HG03103 (cell line): ENCODE data around the gene ACTR5.

Experiments
- ATAC-seq: cut with Tn5 transposase; IDR thresholded peaks from one replicate; pipeline ENCODE4 v1.9.1; 2021; ENCODE audit warnings: low read depth; ENCODE audit not compliant: unreplicated experiment

Gene ACTR5

GRCh38 chr20:38728911-38729642, 19.2 kb upstream of the ACTR5 start:
- ATAC-seq, result no peak

- ATAC-seq, result no peak
These were observed 18.5 kb upstream of the ACTR5 start for GRCh38 chr20:38729767-38730166.

- no peak for ATAC-seq
These were observed 17.9 kb upstream of the ACTR5 start for GRCh38 chr20:38730167-38730988.

- ATAC-seq, result no peak
These were observed 17.1 kb upstream of the ACTR5 start for GRCh38 chr20:38730989-38731737.

- no peak for ATAC-seq
These were observed 16.5 kb upstream of the ACTR5 start for GRCh38 chr20:38731738-38732113.

- no peak for ATAC-seq
These were observed 15.3 kb upstream of the ACTR5 start for GRCh38 chr20:38732981-38733380.

GRCh38 chr20:38735172-38735571, 13.1 kb upstream of the ACTR5 start:
- no peak for ATAC-seq

- no peak for ATAC-seq
These were observed 10.4 kb upstream of the ACTR5 start for GRCh38 chr20:38737887-38738286.

GRCh38 chr20:38745757-38746156, 2.5 kb upstream of the ACTR5 start:
- no peak for ATAC-seq

GRCh38 chr20:38747495-38748096, 664 bp upstream of the ACTR5 start:
- no peak for ATAC-seq

GRCh38 chr20:38748861-38749149, 545 bp downstream of the ACTR5 start:
- ATAC-seq, result peak; percentile 25

- no peak for ATAC-seq
These were observed 3.2 kb downstream of the ACTR5 start for GRCh38 chr20:38751360-38751976.

- ATAC-seq, result no peak
These were observed 3.8 kb downstream of the ACTR5 start for GRCh38 chr20:38752029-38752428.

- ATAC-seq, result no peak
These were observed 6.7 kb downstream of the ACTR5 start for GRCh38 chr20:38754924-38755323.

- no peak for ATAC-seq
These were observed 7.2 kb downstream of the ACTR5 start for GRCh38 chr20:38755324-38755910.

- ATAC-seq, result no peak
These were observed 9.0 kb downstream of the ACTR5 start for GRCh38 chr20:38757145-38757775.

GRCh38 chr20:38759106-38759505, 10.8 kb downstream of the ACTR5 start:
- no peak for ATAC-seq

GRCh38 chr20:38760978-38761377, 12.7 kb downstream of the ACTR5 start:
- no peak for ATAC-seq

GRCh38 chr20:38762174-38762573, 13.9 kb downstream of the ACTR5 start:
- no peak for ATAC-seq

- ATAC-seq, result no peak
These were observed 15.4 kb downstream of the ACTR5 start for GRCh38 chr20:38763616-38764015.
